ENCODE measurements around the gene OSBPL2. TPM values are rescaled to one million over a fixed set of nuclear protein-coding genes. Genes with fewer than 3 reads are reported as not detected.

Gene OSBPL2
- total RNA-seq, 4 donors from 2014 or later, result 36.6 to 57.3 (median 46.7) TPM

DNA sequence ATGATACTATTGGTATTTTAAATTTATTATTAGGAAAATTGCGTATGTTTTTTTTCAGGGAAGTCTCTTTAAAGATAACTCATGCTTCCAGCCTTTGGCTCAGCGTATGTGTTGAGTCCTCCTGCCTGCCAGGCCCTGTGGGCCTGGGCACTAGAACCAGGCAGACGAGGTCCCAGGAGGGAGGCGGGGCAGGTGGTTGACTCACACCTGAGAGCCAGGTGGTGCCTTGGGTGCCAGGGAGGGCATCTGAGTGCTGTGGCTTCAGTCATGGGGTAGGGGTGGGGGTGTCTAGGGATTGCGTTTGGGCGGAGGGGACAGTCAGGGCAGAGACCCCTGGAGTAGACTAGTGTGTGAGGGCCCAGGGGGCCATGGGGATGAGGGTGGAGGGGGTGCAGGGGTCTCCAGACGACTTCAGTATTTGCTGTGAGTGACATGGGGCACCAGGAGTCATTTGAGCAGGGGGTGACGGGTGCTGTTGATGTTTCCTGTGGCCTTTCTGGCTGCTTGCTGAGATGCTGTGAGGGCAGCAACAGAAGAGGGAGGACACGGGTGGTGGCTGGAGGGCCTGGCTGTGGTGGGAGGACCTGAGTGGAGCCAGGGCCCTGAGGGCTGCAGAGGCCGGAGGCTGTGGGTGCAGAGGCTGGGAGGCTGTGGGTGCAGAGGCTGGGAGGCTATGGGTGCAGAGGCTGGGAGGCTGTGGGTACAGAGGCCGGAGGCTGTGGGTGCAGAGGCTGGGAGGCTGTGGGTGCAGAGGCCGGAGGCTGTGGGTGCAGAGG, 49.6 kb downstream of the OSBPL2 start:
- ATAC-seq, result no peak
- 85 to 92% methylated on average over 2 to 10 of the region's 12 CpGs for WGBS, 2 donors (ENCODE audit: low coverage in 1 of 2)
- Histone ChIP-seq H3K4me1 (no peaks in the 10 kb centered on the region), H3K27me3 (no peaks in the 10 kb centered on the region), H3K4me3 (no peak overlapping the region), H3K27ac (no peak overlapping the region), H3K36me3 (peaks cover 0 to 98% of the 10 kb centered on the region in 2 donors), H3K9me3 (no peaks in the 10 kb centered on the region)
- no peak for TF ChIP-seq EP300 (IDR thresholded peaks at IDR 0.05)
- TF ChIP-seq POLR2AphosphoS5 (IDR thresholded peaks at IDR 0.05), result no peak
- no peak for TF ChIP-seq POLR2A (IDR thresholded peaks at IDR 0.05)
- TF ChIP-seq, protein P1, sequence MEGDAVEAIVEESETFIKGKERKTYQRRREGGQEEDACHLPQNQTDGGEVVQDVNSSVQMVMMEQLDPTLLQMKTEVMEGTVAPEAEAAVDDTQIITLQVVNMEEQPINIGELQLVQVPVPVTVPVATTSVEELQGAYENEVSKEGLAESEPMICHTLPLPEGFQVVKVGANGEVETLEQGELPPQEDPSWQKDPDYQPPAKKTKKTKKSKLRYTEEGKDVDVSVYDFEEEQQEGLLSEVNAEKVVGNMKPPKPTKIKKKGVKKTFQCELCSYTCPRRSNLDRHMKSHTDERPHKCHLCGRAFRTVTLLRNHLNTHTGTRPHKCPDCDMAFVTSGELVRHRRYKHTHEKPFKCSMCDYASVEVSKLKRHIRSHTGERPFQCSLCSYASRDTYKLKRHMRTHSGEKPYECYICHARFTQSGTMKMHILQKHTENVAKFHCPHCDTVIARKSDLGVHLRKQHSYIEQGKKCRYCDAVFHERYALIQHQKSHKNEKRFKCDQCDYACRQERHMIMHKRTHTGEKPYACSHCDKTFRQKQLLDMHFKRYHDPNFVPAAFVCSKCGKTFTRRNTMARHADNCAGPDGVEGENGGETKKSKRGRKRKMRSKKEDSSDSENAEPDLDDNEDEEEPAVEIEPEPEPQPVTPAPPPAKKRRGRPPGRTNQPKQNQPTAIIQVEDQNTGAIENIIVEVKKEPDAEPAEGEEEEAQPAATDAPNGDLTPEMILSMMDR (IDR thresholded peaks at IDR 0.05), result no peak

DNA sequence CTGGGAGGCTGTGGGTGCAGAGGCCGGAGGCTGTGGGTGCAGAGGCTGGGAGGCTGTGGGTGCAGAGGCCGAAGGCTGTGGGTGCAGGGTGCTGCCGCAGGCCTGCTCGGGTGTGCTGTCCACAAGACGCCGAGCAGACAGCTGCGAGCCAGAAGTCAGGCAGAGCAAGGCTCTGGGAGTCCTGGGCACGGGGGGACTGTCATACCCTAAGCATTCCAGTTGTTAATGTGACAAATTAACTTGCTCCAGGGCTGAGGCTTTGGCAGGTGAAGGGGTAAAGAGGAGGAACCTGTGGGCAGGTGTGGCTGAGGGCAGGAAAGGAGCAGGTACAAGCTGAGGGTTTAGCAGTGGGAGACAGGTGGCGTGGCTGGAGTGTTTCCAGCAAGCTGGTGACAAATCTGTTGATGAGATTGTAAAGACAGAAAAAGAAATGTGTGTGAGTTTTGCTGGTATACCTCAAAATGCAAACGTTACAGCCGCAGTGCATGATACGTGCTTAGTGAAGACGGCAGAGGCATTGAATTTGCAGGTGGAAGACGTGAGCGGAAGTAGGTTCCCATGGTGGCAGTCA, 50.3 kb downstream of the OSBPL2 start:
- Histone ChIP-seq H3K27ac (no peak overlapping the region), H3K9me3 (no peaks in the 10 kb centered on the region), H3K36me3 (peaks cover 0 to 98% of the 10 kb centered on the region in 2 donors), H3K4me1 (no peaks in the 10 kb centered on the region), H3K27me3 (no peaks in the 10 kb centered on the region), H3K4me3 (no peak overlapping the region)
- TF ChIP-seq POLR2A (IDR thresholded peaks at IDR 0.05), result no peak
- TF ChIP-seq, protein P1 (IDR thresholded peaks at IDR 0.05), result no peak
- ATAC-seq, result no peak
- 78 to 88% methylated on average over 9 to 10 of the region's 15 CpGs for WGBS, 2 donors (ENCODE audit: low coverage in 1 of 2)

DNA sequence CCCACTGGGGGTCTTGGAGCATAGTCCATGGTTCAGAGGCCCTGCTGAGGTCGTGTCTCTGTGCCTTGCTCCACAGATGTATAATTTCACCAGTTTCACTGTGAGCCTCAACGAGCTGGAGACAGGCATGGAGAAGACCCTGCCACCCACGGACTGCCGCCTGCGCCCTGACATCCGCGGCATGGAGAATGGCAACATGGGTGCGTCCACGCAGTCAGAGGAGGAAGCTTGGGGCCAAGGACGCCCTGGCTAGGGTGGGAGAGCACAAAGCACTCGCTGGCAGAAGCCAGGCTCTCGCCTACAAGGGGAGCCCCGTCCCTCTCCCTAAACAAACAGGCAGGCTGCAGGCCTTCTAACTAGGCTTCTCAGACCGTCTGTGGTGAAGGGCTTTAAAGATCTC, 50.8 kb downstream of the OSBPL2 start:
- Histone ChIP-seq H3K4me3 (no peak overlapping the region), H3K27me3 (no peaks in the 10 kb centered on the region), H3K4me1 (no peaks in the 10 kb centered on the region), H3K36me3 (peaks cover 0 to 98% of the 10 kb centered on the region in 2 donors), H3K27ac (no peak overlapping the region), H3K9me3 (no peaks in the 10 kb centered on the region)
- 59 to 80% methylated on average over 2 to 3 of the region's 14 CpGs for WGBS, 2 donors (ENCODE audit: low coverage in 1 of 2)
- TF ChIP-seq EP300 (IDR thresholded peaks at IDR 0.05) (no peak), POLR2A (IDR thresholded peaks at IDR 0.05) (no peak), POLR2AphosphoS5 (IDR thresholded peaks at IDR 0.05) (no peak)
- TF ChIP-seq, protein P1 (IDR thresholded peaks at IDR 0.05), result no peak
- ATAC-seq, result no peak

DNA sequence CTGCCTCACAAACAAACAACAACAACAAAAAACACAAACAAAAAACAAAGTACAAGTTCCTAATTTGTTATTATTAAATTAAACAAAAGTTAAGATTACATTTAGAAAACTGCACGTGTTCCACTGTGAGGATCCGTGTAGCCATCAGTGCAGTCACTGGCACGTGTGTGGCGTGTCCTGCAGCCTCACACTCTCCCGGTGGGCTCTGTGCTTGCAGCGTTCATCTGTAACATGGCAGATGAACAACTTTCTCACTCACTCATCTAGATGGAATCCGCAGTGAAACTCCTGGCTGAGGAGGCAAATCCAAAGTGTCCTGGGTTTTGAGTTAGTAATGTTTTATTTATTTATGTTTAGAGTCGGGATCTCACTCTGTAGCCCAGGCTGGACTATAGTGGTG, 51.6 kb downstream of the OSBPL2 start:
- peaks cover 0 to 98% of the 10 kb centered on the region in 2 donors for H3K36me3 ChIP-seq
- 75 to 76% methylated on average over 8 of the region's 8 CpGs for WGBS, 2 donors (ENCODE audit: low coverage in 1 of 2)
- no peaks in the 10 kb centered on the region for H3K4me1 ChIP-seq
- H3K9me3 ChIP-seq, result no peaks in the 10 kb centered on the region
- H3K4me3 ChIP-seq, result no peak overlapping the region
- TF ChIP-seq, protein P1 (IDR thresholded peaks at IDR 0.05), result no peak
- TF ChIP-seq POLR2A (IDR thresholded peaks at IDR 0.05) (no peak), POLR2AphosphoS5 (IDR thresholded peaks at IDR 0.05) (no peak), EP300 (IDR thresholded peaks at IDR 0.05) (no peak)
- H3K27me3 ChIP-seq, result no peaks in the 10 kb centered on the region
- no peak for ATAC-seq
- H3K27ac ChIP-seq, result no peak overlapping the region
